Gastrocnemius medialis (tissue), 4 donors: ENCODE results near the gene DYNLL2. TPM values are rescaled to one million over a fixed set of nuclear protein-coding genes. Genes with fewer than 3 reads are reported as not detected.
"Not testable (repeated sequence)": the region's sequence is repeated elsewhere in the genome, so short reads cannot be mapped to it uniquely, and the experiment has no call there.

Experiments used
- ATAC-seq, 2 donors: fragments of 150-250 bp; one replicate each; pipeline ENCODE4 v1.9.1; 2016
- DNase-seq, 2 donors: peaks; one replicate each; pipeline ENCODE4 v3.0.0-alpha.2; 2019
- H3K27ac ChIP-seq, 4 donors: fragments of 200-600 bp; sonication (generic); 1 replicate in 1 of 4; 2 replicates in 3 of 4; pipeline ENCODE4 v1.5.1; 2016 to 2018; ENCODE audit warnings: mild to moderate bottlenecking in 2 of 4, moderate library complexity in 1 of 4
- H3K27me3 ChIP-seq, 3 donors: fragments of 200-600 bp; sonication (generic) in 2 of 3; 1 replicate in 1 of 3; 2 replicates in 2 of 3; pipeline versions ENCODE4 v1.5.1 to v1.6.0; 2016 to 2019; ENCODE audit warnings: mild to moderate bottlenecking in 1 of 3, moderate library complexity in 1 of 3
- H3K36me3 ChIP-seq, 2 donors: fragments of 200-600 bp; sonication (generic) in 1 of 2; one replicate each; pipeline ENCODE4 v1.5.1; 2017 to 2018
- H3K4me1 ChIP-seq, 2 donors: fragments of 200-600 bp; sonication (generic) in 1 of 2; one replicate each; pipeline ENCODE4 v1.5.1; 2016 to 2017; ENCODE audit warnings: mild to moderate bottlenecking in 2 of 2
- H3K4me3 ChIP-seq, 4 donors: fragments of 200-600 bp; sonication (generic) in 3 of 4; 1 replicate in 1 of 4; 2 replicates in 3 of 4; pipeline ENCODE4 v1.5.1; 2016 to 2019; ENCODE audit warnings: mild to moderate bottlenecking in 2 of 4
- H3K9me3 ChIP-seq, 3 donors: fragments of 200-600 bp; sonication (generic) in 2 of 3; 1 replicate in 1 of 3; 2 replicates in 2 of 3; pipeline ENCODE4 v1.5.1; 2016 to 2019
- CTCF ChIP-seq, 5 experiments: fragments of 450-650 bp in 3 of 5; fragments of 200-600 bp in 2 of 5; sonication (generic) in 2 of 5; IDR thresholded peaks in 4 of 5; conservative IDR thresholded peaks in 1 of 5; 1 replicate in 4 of 5; 2 replicates in 1 of 5; pipeline ENCODE4 v1.5.1; 2016 to 2019; ENCODE audit warnings: antibody characterized with exemption in 5 of 5, mild to moderate bottlenecking in 3 of 5, moderate library complexity in 3 of 5
- POLR2A ChIP-seq, 2 donors: fragments of 450-650 bp; IDR thresholded peaks; one replicate each; pipeline ENCODE4 v1.6.1; 2017; ENCODE audit warnings: antibody characterized with exemption in 2 of 2, mild to moderate bottlenecking in 2 of 2, moderate library complexity in 2 of 2
- in situ Hi-C, 4 donors: fragments of 200-750 bp; cut with MboI; loops; one replicate each; pipeline versions ENCODE4 v1.15.0 to v1.8.0; 2017; ENCODE audit warnings: low sequenced_read_pairs in 4 of 4
- intact Hi-C: fragments of 100-400 bp; cut with DNase I; formaldehyde crosslinking; loops from one replicate; pipeline ENCODE4 v1.15.1; 2023; ENCODE audit warnings: low total_unique reads
- total RNA-seq, 4 donors: library from RNA; depleted of rRNA; stranded (reverse); fragments of >200 nt; gene quantifications; one replicate each; pipeline versions ENCODE4 v1.1.0 to v1.2.3, GENCODE V29; 2016

DYNLL2 gene
- total RNA-seq, 4 donors from 2014 or later = 14.5 to 28.8 (median 20.4) TPM

GRCh38 chr17:58096892-58097291 lies 13.7 kb downstream of the DYNLL2 start:
- in situ Hi-C loops = loop anchor here in 1 of 4 donors (25.0 kb wide), 1 partner anchor 260 kb away; no protein-coding TSS in a partner anchor
- no peak for ATAC-seq
- H3K4me3 ChIP-seq = no peak overlapping the region

GRCh38 chr17:58097384-58098088 lies 14.3 kb downstream of the DYNLL2 start:
- Histone ChIP-seq H3K4me1 (no peaks in the 10 kb centered on the region), H3K9me3 (no peaks in the 10 kb centered on the region), H3K4me3 (no peak overlapping the region), H3K27ac (no peak overlapping the region), H3K27me3 (no peaks in the 10 kb centered on the region), H3K36me3 (peaks cover 0 to 6% of the 10 kb centered on the region in 2 donors)
- intact Hi-C loops (no loop called here), in situ Hi-C loops (loop anchor here in 1 of 4 donors (25.0 kb wide), 1 partner anchor 260 kb away; no protein-coding TSS in a partner anchor)
- no peak for ATAC-seq
- no peak for TF ChIP-seq POLR2A (IDR thresholded peaks at IDR 0.05)
- TF ChIP-seq CTCF (IDR thresholded peaks at IDR 0.05 in 4 of 5, conservative IDR thresholded peaks at IDR 0.05 in 1 of 5) = no peak
- DNase-seq = no peak

More at GRCh38 chr17:58096892-58097291, 13.7 kb downstream of the DYNLL2 start:
- H3K9me3 ChIP-seq = no peaks in the 10 kb centered on the region
- H3K27ac ChIP-seq = no peak overlapping the region
- H3K36me3 ChIP-seq = peaks cover 0 to 11% of the 10 kb centered on the region in 2 donors
- H3K4me1 ChIP-seq = no peaks in the 10 kb centered on the region
- intact Hi-C loops = no loop called here
- TF ChIP-seq CTCF (IDR thresholded peaks at IDR 0.05 in 4 of 5, conservative IDR thresholded peaks at IDR 0.05 in 1 of 5) (no peak), POLR2A (IDR thresholded peaks at IDR 0.05) (no peak)
- DNase-seq = no peak
- no peaks in the 10 kb centered on the region for H3K27me3 ChIP-seq

GRCh38 chr17:58100506-58100905 lies 17.3 kb downstream of the DYNLL2 start:
- Histone ChIP-seq H3K4me3 (no peak overlapping the region), H3K4me1 (no peaks in the 10 kb centered on the region), H3K9me3 (no peaks in the 10 kb centered on the region), H3K27ac (no peak overlapping the region), H3K36me3 (no peaks in the 10 kb centered on the region), H3K27me3 (no peaks in the 10 kb centered on the region)
- intact Hi-C loops (no loop called here), in situ Hi-C loops (loop anchor here in 3 of 4 donors (25.0 kb wide), 3 partner anchors 88 to 988 kb away; partner anchors contain the start of gene SRSF1 (in 1 of the 3))
- TF ChIP-seq POLR2A (IDR thresholded peaks at IDR 0.05) (no peak), CTCF (IDR thresholded peaks at IDR 0.05 in 4 of 5, conservative IDR thresholded peaks at IDR 0.05 in 1 of 5) (no peak)
- DNase-seq (no peak), ATAC-seq (no peak)

GRCh38 chr17:58101898-58102297 lies 18.7 kb downstream of the DYNLL2 start:
- H3K9me3 ChIP-seq, H3K36me3 ChIP-seq, ATAC-seq, H3K4me1 ChIP-seq, DNase-seq, H3K4me3 ChIP-seq, intact Hi-C loops, H3K27me3 ChIP-seq, H3K27ac ChIP-seq: not testable (repeated sequence)
- in situ Hi-C loops = loop anchor here in 3 of 4 donors (25.0 kb wide), 3 partner anchors 90 to 990 kb away; partner anchors contain the start of gene SRSF1 (in 1 of the 3)

GRCh38 chr17:58105093-58105492 lies 21.9 kb downstream of the DYNLL2 start:
- ATAC-seq (no peak), DNase-seq (no peak)
- Histone ChIP-seq H3K27me3 (no peaks in the 10 kb centered on the region), H3K4me3 (no peak overlapping the region), H3K4me1 (no peaks in the 10 kb centered on the region), H3K27ac (no peak overlapping the region), H3K9me3 (no peaks in the 10 kb centered on the region), H3K36me3 (no peaks in the 10 kb centered on the region)
- TF ChIP-seq POLR2A (IDR thresholded peaks at IDR 0.05) (no peak), CTCF (IDR thresholded peaks at IDR 0.05 in 4 of 5, conservative IDR thresholded peaks at IDR 0.05 in 1 of 5) (no peak)
- in situ Hi-C loops = loop anchor here in 3 of 4 donors (25.0 kb wide), 3 partner anchors 93 to 993 kb away; partner anchors contain the start of gene SRSF1 (in 1 of the 3)
- intact Hi-C loops = no loop called here
